Islet of Langerhans (tissue), 1 donor: Measurements from ENCODE around the gene LRP2.

Experiments
- FAIRE-seq: peaks from one replicate; lab custom pipeline; 2011; peaks lifted over from hg19 to GRCh38; lab: Jason Lieb, UNC

Gene LRP2

GRCh38 chr2:169090133-169090820, 272.1 kb downstream of the LRP2 start:
- no peak for FAIRE-seq

GRCh38 chr2:169089182-169089581, 273.2 kb downstream of the LRP2 start:
- FAIRE-seq, result no peak

GRCh38 chr2:169087757-169088379, 274.5 kb downstream of the LRP2 start:
- FAIRE-seq, result no peak

- FAIRE-seq, result no peak
Measured at GRCh38 chr2:169086893-169087467, 275.4 kb downstream of the LRP2 start.

GRCh38 chr2:169082995-169083394, 279.3 kb downstream of the LRP2 start:
- no peak for FAIRE-seq

GRCh38 chr2:169081551-169081950, 280.8 kb downstream of the LRP2 start:
- no peak for FAIRE-seq

- no peak for FAIRE-seq
Measured at GRCh38 chr2:169080250-169081069, 281.9 kb downstream of the LRP2 start.

- no peak for FAIRE-seq
Measured at GRCh38 chr2:169077674-169078240, 284.6 kb downstream of the LRP2 start.
